DOHH2 (cell line): ENCODE data around the gene TBR1.

Experiments
- EZH2phosphoT487 ChIP-seq: fragments of 200-600 bp; sonication (generic); IDR thresholded peaks from 2 replicates; pipeline ENCODE4 v1.6.1; 2017; ENCODE audit warnings: borderline replicate concordance, mild to moderate bottlenecking, antibody characterized with exemption, low read length, moderate library complexity, mixed read lengths
- TF ChIP-seq, protein P1 (sequence below): fragments of 200-600 bp; sonication (generic); IDR thresholded peaks from one replicate; pipeline ENCODE4 v1.5.1; 2014; ENCODE audit warnings: antibody characterized with exemption, mild to moderate bottlenecking, low read depth, low read length; ENCODE audit not compliant: poor library complexity, severe bottlenecking

DNA sequence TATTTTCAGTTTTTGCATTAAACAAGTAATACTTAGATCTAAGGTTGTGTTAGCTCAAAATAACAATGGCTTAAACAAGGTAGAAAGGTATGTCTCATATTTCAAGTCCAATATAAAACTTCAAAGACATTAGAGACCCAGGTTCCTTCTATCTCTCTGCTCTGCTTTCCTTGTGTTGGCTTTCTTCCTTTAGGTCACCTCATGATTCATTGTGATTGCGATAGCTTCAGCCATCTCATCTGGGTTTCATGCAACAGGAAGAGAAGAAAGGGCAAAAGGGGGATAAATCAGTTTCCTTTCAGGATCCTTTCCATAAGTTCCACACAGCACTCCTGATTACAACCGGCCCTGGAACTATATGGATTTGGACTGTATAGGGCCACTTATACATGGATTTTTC lies 16.0 kb upstream of the TBR1 start:
- TF ChIP-seq, protein P1, sequence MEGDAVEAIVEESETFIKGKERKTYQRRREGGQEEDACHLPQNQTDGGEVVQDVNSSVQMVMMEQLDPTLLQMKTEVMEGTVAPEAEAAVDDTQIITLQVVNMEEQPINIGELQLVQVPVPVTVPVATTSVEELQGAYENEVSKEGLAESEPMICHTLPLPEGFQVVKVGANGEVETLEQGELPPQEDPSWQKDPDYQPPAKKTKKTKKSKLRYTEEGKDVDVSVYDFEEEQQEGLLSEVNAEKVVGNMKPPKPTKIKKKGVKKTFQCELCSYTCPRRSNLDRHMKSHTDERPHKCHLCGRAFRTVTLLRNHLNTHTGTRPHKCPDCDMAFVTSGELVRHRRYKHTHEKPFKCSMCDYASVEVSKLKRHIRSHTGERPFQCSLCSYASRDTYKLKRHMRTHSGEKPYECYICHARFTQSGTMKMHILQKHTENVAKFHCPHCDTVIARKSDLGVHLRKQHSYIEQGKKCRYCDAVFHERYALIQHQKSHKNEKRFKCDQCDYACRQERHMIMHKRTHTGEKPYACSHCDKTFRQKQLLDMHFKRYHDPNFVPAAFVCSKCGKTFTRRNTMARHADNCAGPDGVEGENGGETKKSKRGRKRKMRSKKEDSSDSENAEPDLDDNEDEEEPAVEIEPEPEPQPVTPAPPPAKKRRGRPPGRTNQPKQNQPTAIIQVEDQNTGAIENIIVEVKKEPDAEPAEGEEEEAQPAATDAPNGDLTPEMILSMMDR = no peak
- no peak for TF ChIP-seq EZH2phosphoT487
